ENCODE results near the gene KIRREL3. TPM values are rescaled to one million over a fixed set of nuclear protein-coding genes. Genes with fewer than 3 reads are reported as not detected.

The KIRREL3 gene
- total and polyA plus RNA-seq, 10 donors, result 0.50 to 5.4 (median 2.0) TPM

DNA sequence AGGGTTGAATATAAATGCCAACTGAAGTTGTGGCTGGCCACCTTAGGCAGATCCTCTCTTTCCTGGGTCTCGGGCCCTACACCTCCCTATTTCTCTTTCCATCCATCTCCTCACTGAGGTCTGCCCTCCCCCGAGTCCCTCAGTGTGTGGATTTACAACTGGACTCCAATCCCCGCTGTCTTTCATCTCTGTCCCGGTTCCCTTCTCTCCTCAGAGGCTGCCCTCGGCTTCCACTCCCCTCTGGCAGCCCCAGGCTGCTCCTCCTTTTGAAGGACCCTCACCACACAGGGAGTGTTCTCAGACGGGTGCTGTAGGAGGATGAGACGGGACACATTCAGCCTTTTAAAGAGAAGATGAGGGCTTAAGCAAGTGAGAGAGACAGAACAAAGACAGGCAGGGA, 478.0 kb downstream of the KIRREL3 start:
- Histone ChIP-seq H3K4me1 (peaks cover 0 to 8% (median 0%) of the 10 kb centered on the region in 6 donors), H3K36me3 (no peaks in the 10 kb centered on the region), H3K9me3 (no peaks in the 10 kb centered on the region), H3K4me3 (no peak overlapping the region), H3K27ac (no peak overlapping the region), H3K27me3 (replicated peaks in 1 of 7) (peaks cover 0 to 14% (median 0%) of the 10 kb centered on the region in 7 donors)
- no peak for TF ChIP-seq POLR2A (IDR thresholded peaks at IDR 0.05)
- TF ChIP-seq POLR2AphosphoS5 (IDR thresholded peaks at IDR 0.05), result no peak
- TF ChIP-seq, protein P1, sequence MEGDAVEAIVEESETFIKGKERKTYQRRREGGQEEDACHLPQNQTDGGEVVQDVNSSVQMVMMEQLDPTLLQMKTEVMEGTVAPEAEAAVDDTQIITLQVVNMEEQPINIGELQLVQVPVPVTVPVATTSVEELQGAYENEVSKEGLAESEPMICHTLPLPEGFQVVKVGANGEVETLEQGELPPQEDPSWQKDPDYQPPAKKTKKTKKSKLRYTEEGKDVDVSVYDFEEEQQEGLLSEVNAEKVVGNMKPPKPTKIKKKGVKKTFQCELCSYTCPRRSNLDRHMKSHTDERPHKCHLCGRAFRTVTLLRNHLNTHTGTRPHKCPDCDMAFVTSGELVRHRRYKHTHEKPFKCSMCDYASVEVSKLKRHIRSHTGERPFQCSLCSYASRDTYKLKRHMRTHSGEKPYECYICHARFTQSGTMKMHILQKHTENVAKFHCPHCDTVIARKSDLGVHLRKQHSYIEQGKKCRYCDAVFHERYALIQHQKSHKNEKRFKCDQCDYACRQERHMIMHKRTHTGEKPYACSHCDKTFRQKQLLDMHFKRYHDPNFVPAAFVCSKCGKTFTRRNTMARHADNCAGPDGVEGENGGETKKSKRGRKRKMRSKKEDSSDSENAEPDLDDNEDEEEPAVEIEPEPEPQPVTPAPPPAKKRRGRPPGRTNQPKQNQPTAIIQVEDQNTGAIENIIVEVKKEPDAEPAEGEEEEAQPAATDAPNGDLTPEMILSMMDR (IDR thresholded peaks at IDR 0.05 in 8 of 11, conservative IDR thresholded peaks at IDR 0.05 in 3 of 11), result no peak
- DNase-seq, result peak; percentile 56
- intact Hi-C loops (cut with DNase I; ENCODE audit: low total_unique reads), result no loop called here
- whole genome bisulfite sequencing, 5 donors, result 73 to 84% (median 80%) methylated on average over 7 of the region's 7 CpGs

DNA sequence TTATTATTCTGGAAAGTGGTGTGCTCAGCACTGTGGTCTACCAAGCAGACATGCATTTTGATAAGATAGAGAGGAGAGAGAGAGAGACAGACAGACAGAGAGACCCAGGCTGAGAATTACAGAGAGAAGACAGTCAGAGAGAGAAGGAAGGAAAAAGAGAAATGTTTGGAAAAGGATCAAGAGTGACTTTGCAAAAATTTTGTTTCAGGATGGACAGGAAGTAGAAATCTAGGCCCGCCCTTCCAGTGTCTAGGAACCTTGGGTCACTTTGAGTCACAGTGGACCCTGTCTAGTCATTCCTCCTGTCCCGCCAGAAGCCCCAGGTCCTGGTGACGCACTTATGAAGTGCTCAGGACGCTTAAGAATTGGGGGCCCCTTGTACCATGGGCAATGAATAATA, 478.4 kb downstream of the KIRREL3 start:
- Histone ChIP-seq H3K4me1 (peaks cover 0 to 8% (median 0%) of the 10 kb centered on the region in 6 donors), H3K27ac (no peak overlapping the region), H3K4me3 (no peak overlapping the region), H3K27me3 (replicated peaks in 1 of 7) (peaks cover 0 to 14% (median 0%) of the 10 kb centered on the region in 7 donors), H3K36me3 (no peaks in the 10 kb centered on the region), H3K9me3 (no peaks in the 10 kb centered on the region)
- peak; percentile 41 for DNase-seq
- intact Hi-C loops (cut with DNase I; ENCODE audit: low total_unique reads), result no loop called here
- TF ChIP-seq POLR2AphosphoS5 (IDR thresholded peaks at IDR 0.05) (no peak), POLR2A (IDR thresholded peaks at IDR 0.05) (no peak)
- TF ChIP-seq, protein P1 (IDR thresholded peaks at IDR 0.05 in 8 of 11, conservative IDR thresholded peaks at IDR 0.05 in 3 of 11), result no peak
- 64 to 85% (median 77%) methylated on average over 4 of the region's 4 CpGs for WGBS, 5 donors

DNA sequence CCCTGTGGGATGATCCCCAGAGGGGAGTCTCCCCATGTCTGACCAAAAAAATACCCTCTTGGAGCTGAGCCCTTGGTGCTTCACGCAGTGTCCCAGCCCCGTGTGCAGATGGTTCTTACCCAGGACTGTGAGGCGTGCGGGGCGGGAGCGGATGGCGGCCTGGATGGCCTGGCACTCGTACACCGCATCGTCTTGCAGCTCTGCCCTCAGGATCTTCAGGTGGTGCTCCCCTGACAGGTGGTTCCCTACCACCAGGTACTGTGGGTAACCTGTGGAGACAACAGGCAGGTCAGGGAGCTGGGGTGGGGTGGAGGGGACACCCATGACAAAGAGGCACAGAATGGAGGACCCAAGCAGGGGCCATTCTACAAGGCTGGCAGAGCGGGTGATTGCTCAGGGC, 479.4 kb downstream of the KIRREL3 start:
- peak; percentile 56 for DNase-seq
- no peak overlapping the region for H3K27ac ChIP-seq
- 94 to 98% (median 96%) methylated on average over 10 to 11 of the region's 11 CpGs for WGBS, 5 donors
- H3K4me3 ChIP-seq, result no peak overlapping the region
- no peaks in the 10 kb centered on the region for H3K9me3 ChIP-seq
- H3K4me1 ChIP-seq, result peaks cover 0 to 8% (median 0%) of the 10 kb centered on the region in 6 donors
- TF ChIP-seq POLR2AphosphoS5 (IDR thresholded peaks at IDR 0.05) (no peak), POLR2A (IDR thresholded peaks at IDR 0.05) (no peak)
- TF ChIP-seq, protein P1 (IDR thresholded peaks at IDR 0.05 in 8 of 11, conservative IDR thresholded peaks at IDR 0.05 in 3 of 11), result no peak
- H3K36me3 ChIP-seq, result no peaks in the 10 kb centered on the region
- intact Hi-C loops (cut with DNase I; ENCODE audit: low total_unique reads), result no loop called here
- peaks cover 0 to 14% (median 0%) of the 10 kb centered on the region in 7 donors for H3K27me3 ChIP-seq (replicated peaks in 1 of 7)

DNA sequence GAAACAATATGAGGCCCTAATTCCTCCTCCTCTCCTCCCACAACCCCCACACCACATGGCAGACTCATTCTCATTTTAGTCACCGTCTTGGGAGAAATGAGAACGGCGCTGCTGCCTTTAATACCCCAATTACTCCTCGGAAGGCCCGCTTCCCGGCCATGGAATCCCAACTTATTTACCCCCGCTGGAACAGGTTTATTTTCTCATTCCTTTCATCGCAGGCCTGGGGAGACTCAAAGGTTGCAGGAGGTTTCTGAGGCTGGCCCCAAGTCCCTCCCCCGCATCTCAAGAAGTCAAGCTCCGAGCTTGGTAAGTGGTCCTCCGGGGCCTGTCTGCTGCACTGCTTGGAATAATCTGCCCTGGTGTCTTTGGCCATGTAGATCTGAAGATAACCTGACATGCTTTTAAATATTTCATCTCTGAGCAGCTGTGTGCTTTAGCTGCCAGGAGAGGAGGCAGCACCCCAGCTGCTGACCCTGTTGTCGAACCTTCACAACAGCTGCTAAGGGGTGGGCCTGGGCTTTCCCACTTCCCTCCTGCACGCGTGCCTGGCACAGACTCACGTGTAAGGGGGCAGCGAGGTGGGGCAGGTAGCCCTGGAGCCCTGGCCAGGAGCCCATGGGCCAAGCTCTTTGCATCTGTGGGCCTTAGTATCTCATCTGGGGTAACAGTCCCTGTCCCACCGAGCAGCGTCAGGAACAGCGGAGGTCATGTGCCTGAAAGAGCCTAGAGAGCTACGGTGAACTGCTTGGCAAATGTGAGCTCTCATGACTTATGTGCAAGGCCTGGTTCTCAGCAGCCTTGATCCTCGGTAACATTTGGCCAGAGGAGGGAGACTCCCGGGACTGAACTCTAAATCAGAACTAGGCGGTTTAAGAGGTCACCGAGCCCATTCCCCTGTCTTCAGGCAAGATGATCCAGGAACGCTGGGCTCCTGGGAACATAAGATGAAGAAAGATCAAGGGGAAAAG, 480.5 kb downstream of the KIRREL3 start:
- Histone ChIP-seq H3K4me1 (peaks cover 0 to 8% (median 0%) of the 10 kb centered on the region in 6 donors), H3K9me3 (no peaks in the 10 kb centered on the region), H3K27me3 (replicated peaks in 1 of 7) (peaks cover 0 to 14% (median 0%) of the 10 kb centered on the region in 7 donors), H3K27ac (no peak overlapping the region), H3K4me3 (no peak overlapping the region), H3K36me3 (no peaks in the 10 kb centered on the region)
- DNase-seq, result peak; percentile 47
- 83 to 90% (median 85%) methylated on average over 25 of the region's 25 CpGs for WGBS, 5 donors
- intact Hi-C loops (cut with DNase I; ENCODE audit: low total_unique reads), result no loop called here
- TF ChIP-seq, protein P1 (IDR thresholded peaks at IDR 0.05 in 8 of 11, conservative IDR thresholded peaks at IDR 0.05 in 3 of 11), result no peak
- TF ChIP-seq POLR2A (IDR thresholded peaks at IDR 0.05), result no peak
- TF ChIP-seq POLR2AphosphoS5 (IDR thresholded peaks at IDR 0.05), result no peak
